Memory B cell (primary cell): Measurements from ENCODE around the gene IL36A.

ENCODE experiments used
- ATAC-seq: fragments of 150-1000 bp; cut with Tn5 transposase; 2 replicates; pipeline ENCODE4 v1.10.0; 2021; ENCODE audit warnings: low read depth, mild to moderate bottlenecking, moderate library complexity
- DNase-seq, 2 donors: peaks; one replicate each; pipeline ENCODE4 v3.0.0; 2022; ENCODE audit warnings: low spot score in 2 of 2
- H3K27ac Mint-ChIP-seq: one replicate; pipeline ENCODE4 v1.8.0; 2022; ENCODE audit warnings: mild to moderate bottlenecking, moderate library complexity, mixed read lengths
- H3K27me3 Mint-ChIP-seq: one replicate; pipeline ENCODE4 v1.8.0; 2022; ENCODE audit warnings: mixed read lengths
- H3K36me3 Mint-ChIP-seq: one replicate; pipeline ENCODE4 v1.8.0; 2022; ENCODE audit warnings: mild to moderate bottlenecking, mixed read lengths
- H3K4me1 Mint-ChIP-seq: one replicate; pipeline ENCODE4 v1.8.0; 2022; ENCODE audit warnings: mixed read lengths
- H3K4me3 Mint-ChIP-seq: one replicate; pipeline ENCODE4 v1.8.0; 2022; ENCODE audit warnings: mild to moderate bottlenecking, moderate library complexity, mixed read lengths
- H3K9me3 Mint-ChIP-seq: one replicate; pipeline ENCODE4 v1.8.0; 2022; ENCODE audit warnings: mixed read lengths

The IL36A gene

DNA sequence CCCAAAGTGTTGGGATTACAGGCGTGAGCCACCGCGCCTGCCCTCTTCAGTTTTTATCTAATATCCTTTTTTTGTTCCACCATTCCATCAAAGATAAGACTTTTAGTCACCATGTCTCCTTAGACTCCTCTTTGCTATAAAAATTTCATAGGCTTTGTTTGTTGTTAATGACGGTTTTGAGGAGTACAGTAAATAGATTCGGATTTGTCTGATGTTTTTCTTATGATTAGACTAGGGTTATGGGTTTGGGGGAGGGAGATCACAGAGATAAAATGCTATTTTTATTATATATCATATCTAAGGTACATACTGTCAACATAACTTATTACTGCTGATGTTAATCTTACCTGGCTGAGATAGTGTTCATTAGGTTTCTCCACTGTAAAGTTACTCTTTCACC is 41.2 kb downstream of the IL36A start:
- H3K36me3 Mint-ChIP-seq, result no peaks in the 10 kb centered on the region
- no peak overlapping the region for H3K4me3 Mint-ChIP-seq

DNA sequence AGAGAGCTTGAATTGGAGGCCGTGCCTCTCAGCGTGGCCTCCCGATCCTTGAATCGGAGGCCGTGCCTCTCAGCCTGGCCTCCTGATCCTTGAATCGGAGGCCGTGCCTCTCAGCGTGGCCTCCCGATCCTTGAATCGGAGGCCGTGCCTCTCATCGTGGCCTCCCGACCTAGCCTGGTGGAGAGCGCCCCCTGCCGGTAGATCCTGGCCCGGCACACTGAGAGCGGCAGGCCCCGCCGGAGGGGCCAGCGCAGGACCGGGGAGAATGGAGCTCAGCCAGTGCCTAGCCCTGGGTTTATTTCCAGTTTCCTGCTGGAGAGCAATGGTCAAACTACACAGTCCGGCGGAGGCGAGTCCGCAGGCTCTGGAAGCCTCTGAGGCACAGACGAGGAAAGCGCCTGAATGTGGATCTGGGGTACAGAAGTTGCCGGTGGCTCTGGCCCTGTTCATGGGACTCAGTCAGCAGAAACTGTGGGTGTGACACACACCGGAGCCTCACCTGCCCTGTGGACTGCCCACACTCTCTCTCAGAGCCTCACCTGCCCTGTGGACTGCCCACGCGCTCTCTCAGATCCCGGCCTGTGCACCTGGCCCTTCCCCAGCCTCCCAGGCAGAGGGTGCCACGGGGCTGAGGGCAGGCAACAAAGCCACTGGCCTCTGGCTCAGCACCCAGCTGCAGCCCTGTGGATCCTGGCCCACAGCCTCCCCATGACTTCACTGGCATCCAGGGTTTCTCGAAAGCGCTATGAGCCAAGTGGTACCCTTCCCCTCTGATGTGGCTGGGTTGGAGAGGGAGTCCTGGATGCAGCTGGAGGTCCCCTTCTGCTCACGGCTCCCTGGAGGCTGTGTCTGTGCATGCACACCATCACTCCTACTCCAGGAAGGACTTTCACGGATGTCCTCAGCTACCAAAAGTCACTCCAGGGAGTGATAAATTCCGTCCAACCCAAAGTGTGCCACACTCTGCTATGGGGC is 45.9 kb downstream of the IL36A start:
- no peaks in the 10 kb centered on the region for H3K4me1 Mint-ChIP-seq
- peaks cover 6% of the 10 kb centered on the region for H3K36me3 Mint-ChIP-seq
- H3K27ac Mint-ChIP-seq, result no peak overlapping the region
- H3K27me3 Mint-ChIP-seq, result peaks cover 20% of the 10 kb centered on the region
- no peak overlapping the region for H3K4me3 Mint-ChIP-seq
- no peak for DNase-seq
- H3K9me3 Mint-ChIP-seq, result peaks cover 19% of the 10 kb centered on the region
- no peak for ATAC-seq

More for the DNA sequence above, 41.2 kb downstream of the IL36A start:
- Mint-ChIP-seq H3K27ac (no peak overlapping the region), H3K27me3 (peaks cover 9% of the 10 kb centered on the region), H3K4me1 (no peaks in the 10 kb centered on the region), H3K9me3 (peaks cover 4% of the 10 kb centered on the region)
- DNase-seq, result no peak
- no peak for ATAC-seq

DNA sequence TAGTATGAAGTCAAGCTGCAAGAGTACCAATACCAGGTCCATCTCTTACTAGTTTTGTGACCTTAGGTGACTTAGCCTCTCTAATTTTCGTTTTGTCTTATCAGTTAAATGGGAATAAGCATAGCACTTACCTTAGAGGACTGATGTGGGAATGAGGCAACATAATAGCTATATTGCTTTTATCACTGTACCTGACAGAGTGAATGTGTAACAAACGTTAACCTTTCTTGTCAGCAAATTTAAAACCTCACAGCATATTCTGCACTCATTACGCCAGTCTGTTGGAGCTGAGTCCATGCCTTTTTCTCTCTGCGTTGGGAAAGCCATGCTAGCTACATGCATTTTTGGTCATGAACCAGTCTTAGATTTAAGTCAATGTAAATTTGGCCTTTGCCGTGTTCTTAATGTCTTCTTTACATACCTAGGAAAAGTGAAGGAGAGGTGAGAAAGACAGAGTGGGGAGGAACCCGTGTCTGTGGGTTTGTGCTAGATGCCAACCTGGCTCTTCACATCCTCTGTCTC is 47.2 kb downstream of the IL36A start, which contains the start of gene IL36B:
TSS of gene IL36B (minus strand) at position 472 of the 522 bp plus-strand sequence.
- DNase-seq, result no peak
- Mint-ChIP-seq H3K27me3 (peaks cover 16% of the 10 kb centered on the region), H3K4me3 (no peak within 1 kb of the TSS), H3K27ac (no peak within 1 kb of the TSS), H3K4me1 (no peaks in the 10 kb centered on the region), H3K9me3 (peaks cover 20% of the 10 kb centered on the region), H3K36me3 (peaks cover 6% of the 10 kb centered on the region)
- ATAC-seq, result no peak

DNA sequence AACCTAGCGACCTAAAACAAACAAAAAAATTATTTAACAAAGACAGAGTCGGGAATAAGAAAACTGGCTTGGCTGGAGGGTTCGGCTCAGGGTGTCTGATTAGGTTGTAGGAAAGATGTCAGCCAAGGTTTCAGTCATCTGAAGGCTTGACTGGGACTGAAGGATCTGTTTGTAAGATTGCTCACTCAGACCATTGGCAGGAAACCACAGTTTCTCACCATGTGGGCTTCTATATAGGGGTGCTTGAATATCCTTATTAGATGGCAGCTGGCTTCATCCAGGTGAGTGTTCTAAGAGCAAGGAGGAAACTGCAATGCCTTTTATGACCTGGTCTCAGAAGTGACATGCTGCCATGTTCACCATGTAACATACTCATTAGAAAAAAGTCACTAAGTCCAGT is 48.4 kb downstream of the IL36A start:
- DNase-seq, result no peak
- Mint-ChIP-seq H3K27ac (no peak overlapping the region), H3K4me1 (no peaks in the 10 kb centered on the region), H3K36me3 (peaks cover 8% of the 10 kb centered on the region), H3K27me3 (peaks cover 18% of the 10 kb centered on the region), H3K9me3 (peaks cover 20% of the 10 kb centered on the region), H3K4me3 (no peak overlapping the region)
- no peak for ATAC-seq

DNA sequence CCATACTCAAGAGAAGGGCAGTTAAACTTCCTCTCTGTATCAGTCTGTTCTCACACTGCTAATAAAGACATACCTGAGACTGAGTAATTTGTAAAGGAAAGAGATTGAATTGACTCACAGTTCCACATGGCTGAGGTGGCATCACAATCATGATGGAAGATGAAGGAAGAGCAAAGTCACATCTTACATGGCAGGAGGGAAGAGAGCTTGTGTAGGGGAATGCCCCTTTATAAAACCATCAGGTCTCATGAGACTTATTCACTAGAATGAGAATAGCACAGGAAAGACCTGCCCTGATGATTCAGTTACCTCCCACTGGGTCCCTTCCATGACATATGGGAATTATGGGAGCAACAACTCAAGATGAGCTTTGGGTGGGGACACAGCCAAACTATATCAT is 48.8 kb downstream of the IL36A start:
- H3K9me3 Mint-ChIP-seq, result peaks cover 20% of the 10 kb centered on the region
- H3K36me3 Mint-ChIP-seq, result peaks cover 8% of the 10 kb centered on the region
- peaks cover 15% of the 10 kb centered on the region for H3K27me3 Mint-ChIP-seq
- no peak for DNase-seq
- no peak overlapping the region for H3K27ac Mint-ChIP-seq
- ATAC-seq, result no peak
- no peaks in the 10 kb centered on the region for H3K4me1 Mint-ChIP-seq
- no peak overlapping the region for H3K4me3 Mint-ChIP-seq

DNA sequence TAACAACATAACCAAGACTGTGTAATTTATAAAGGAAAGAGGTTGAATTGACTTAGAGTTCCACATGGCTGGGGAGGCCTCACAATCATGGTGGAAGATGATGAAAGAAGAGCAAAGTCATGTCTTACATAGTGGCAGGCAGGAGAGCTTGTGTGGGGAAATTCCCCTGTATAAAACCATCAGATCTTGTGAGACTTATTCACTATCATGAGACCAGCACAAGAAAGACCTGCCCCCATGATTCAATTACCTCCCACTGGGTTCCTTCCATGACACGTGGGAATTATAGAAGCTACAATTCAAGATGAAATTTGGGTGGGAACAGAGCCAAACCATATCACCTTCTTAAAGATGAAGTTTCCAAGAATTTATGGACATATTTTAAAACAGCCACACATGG is 51.3 kb downstream of the IL36A start:
- H3K27ac Mint-ChIP-seq, result no peak overlapping the region
- ATAC-seq, result no peak
- H3K4me3 Mint-ChIP-seq, result no peak overlapping the region
- H3K4me1 Mint-ChIP-seq, result peaks cover 3% of the 10 kb centered on the region
- H3K36me3 Mint-ChIP-seq, result peaks cover 8% of the 10 kb centered on the region
- peaks cover 18% of the 10 kb centered on the region for H3K27me3 Mint-ChIP-seq
- H3K9me3 Mint-ChIP-seq, result peaks cover 19% of the 10 kb centered on the region
- no peak for DNase-seq

DNA sequence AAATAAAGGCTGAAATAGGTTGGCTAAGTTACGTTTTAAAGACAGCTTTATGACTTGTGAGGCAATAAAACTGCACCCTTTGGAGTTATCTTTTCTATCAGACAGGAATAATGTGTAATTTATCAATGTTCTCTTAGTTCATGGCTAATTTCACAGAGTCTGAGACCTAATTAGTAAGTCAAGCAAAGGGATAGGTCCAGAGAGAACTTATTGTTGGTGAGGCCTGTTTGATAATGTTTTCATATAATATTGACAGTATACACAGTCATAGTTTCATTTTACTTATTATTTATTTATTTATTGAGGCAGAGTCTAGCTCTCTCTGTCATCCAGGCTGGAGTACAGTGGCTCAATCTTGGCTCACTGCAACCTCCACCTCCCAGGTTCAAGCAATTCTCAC is 51.9 kb downstream of the IL36A start:
- ATAC-seq (no peak), DNase-seq (no peak)
- no peak overlapping the region for H3K27ac Mint-ChIP-seq
- H3K27me3 Mint-ChIP-seq, result peaks cover 20% of the 10 kb centered on the region
- H3K4me3 Mint-ChIP-seq, result no peak overlapping the region
- H3K9me3 Mint-ChIP-seq, result peaks cover 19% of the 10 kb centered on the region
- H3K4me1 Mint-ChIP-seq, result peaks cover 3% of the 10 kb centered on the region
- peaks cover 8% of the 10 kb centered on the region for H3K36me3 Mint-ChIP-seq
